H1 (cell line): ENCODE results near the gene THOC5. TPM values are rescaled to one million over a fixed set of nuclear protein-coding genes. Genes with fewer than 3 reads are reported as not detected.

Source experiments
- SRF ChIP-seq: IDR thresholded peaks from 2 replicates; pipeline ENCODE4 v1.6.1; 2011; ENCODE audit warnings: mild to moderate bottlenecking, low read depth, low read length, moderate library complexity
- polyA plus RNA-seq, 7 experiments: library from polyadenylated mRNA; depleted of rRNA in 3 of 7; stranded (reverse) in 5 of 7; unstranded in 2 of 7; fragments of >200 nt in 5 of 7; fragments of 200-250 nt in 2 of 7; gene quantifications; 1 replicate in 5 of 7; 2 replicates in 1 of 7; 4 replicates in 1 of 7; pipeline versions ENCODE4 v1.2.1 to v1.2.3, GENCODE V29; 2011 to 2013; ENCODE audit warnings: missing spikeins in 2 of 7, mixed read lengths in 2 of 7
- total RNA-seq: library from RNA; stranded (reverse); fragmentation: NEBNext Ultra II Directional; extraction: Animal tissue kit (Norgen Biotek cat#: 25700); gene quantifications from 2 replicates; pipeline ENCODE4 v1.2.1, GENCODE V29; 2021

Gene THOC5
- total and polyA plus RNA-seq, 2 of the 8 experiments (the other 6 are each of a cell fraction or from before 2014, with no cell fraction given), result 27.7 to 65.7 TPM

- no peak for TF ChIP-seq SRF
Observed at GRCh38 chr22:29478326-29479276, 75.0 kb downstream of the THOC5 start (continued).
